Stimulated activated naive B cell treated with anti-CD40 and anti-IgM and Interleukin-4, amounts not matched to agents 10 μg/mL and 1 μg/mL and 100 μg/mL, for 72 hours (primary cell): ENCODE measurements around the gene HECTD1.
"Not testable (repeated sequence)": the region's sequence is repeated elsewhere in the genome, so short reads cannot be mapped to it uniquely, and the experiment has no call there.

Experiments used
- ATAC-seq, 2 donors: fragments of 150-1000 bp; cut with Tn5 transposase; replicated peaks; 2 replicates each; pipeline ENCODE4 v1.10.0; 2021; ENCODE audit warnings: moderate library complexity in 1 of 2
- DNase-seq: peaks from one replicate; pipeline ENCODE4 v3.0.0; 2021
- H3K27ac Mint-ChIP-seq: one replicate; pipeline ENCODE4 v1.8.0; 2022; ENCODE audit warnings: mild to moderate bottlenecking, mixed read lengths
- H3K27me3 Mint-ChIP-seq, 2 donors: one replicate each; pipeline ENCODE4 v1.8.0; 2022; ENCODE audit warnings: mixed read lengths in 2 of 2
- H3K36me3 Mint-ChIP-seq, 2 donors: one replicate each; pipeline ENCODE4 v1.8.0; 2022; ENCODE audit warnings: mixed read lengths in 2 of 2, mild to moderate bottlenecking in 1 of 2
- H3K4me1 Mint-ChIP-seq, 2 donors: one replicate each; pipeline ENCODE4 v1.8.0; 2022; ENCODE audit warnings: mixed read lengths in 2 of 2, mild to moderate bottlenecking in 1 of 2
- H3K4me3 Mint-ChIP-seq, 2 donors: one replicate each; pipeline ENCODE4 v1.8.0; 2022; ENCODE audit warnings: mild to moderate bottlenecking in 2 of 2, mixed read lengths in 2 of 2, moderate library complexity in 1 of 2
- H3K9me3 Mint-ChIP-seq, 2 donors: one replicate each; pipeline ENCODE4 v1.8.0; 2022; ENCODE audit warnings: mixed read lengths in 2 of 2, mild to moderate bottlenecking in 1 of 2

The HECTD1 gene

DNA sequence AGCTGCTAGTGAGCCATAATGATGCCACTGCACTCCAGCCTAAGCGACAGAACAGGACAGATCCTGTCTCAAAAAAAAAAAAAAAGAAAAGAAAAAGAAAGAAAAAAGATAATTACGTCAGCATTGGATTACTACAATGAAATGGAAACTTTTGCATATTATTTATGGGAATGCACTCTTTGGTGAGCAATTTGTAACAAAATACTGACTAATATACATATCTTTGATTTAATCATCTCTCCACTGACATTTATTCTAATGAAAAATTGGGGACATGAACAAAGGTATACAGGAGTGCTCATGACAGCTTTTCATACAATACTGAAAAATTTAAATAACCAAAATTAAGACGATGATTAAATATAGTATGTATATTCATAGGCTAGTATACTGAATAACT is 27.9 kb upstream of the HECTD1 start:
- Mint-ChIP-seq H3K4me3 (no peak overlapping the region), H3K36me3 (no peaks in the 10 kb centered on the region), H3K9me3 (no peaks in the 10 kb centered on the region), H3K27ac (no peak overlapping the region), H3K4me1 (peaks cover 8 to 17% of the 10 kb centered on the region in 2 donors), H3K27me3 (peaks cover 0 to 3% of the 10 kb centered on the region in 2 donors)
- no peak for ATAC-seq
- DNase-seq = no peak

DNA sequence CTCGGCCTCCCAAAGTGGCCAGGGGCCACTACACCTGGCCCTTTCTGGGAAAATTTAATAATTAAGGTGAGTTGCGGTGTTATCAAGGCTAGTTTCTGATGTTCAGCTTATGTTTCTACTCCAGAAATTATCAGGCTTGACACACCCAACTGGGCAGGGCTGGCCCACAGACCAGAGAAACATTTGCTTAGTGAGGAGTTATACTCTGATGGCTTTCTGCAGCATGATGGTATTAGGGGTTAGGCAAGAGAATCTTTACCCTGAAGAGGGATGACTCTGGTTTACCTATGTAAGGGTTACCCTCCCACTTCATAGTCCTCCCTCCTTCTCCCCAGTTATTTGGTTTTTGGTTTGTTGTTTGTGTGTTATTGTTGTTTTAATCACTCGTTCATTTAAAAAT is 24.5 kb upstream of the HECTD1 start:
- ATAC-seq = no peak
- Mint-ChIP-seq H3K27ac (no peak overlapping the region), H3K9me3 (no peaks in the 10 kb centered on the region), H3K4me1 (peaks cover 5 to 15% of the 10 kb centered on the region in 2 donors), H3K4me3 (no peak overlapping the region), H3K27me3 (peaks cover 0 to 3% of the 10 kb centered on the region in 2 donors), H3K36me3 (no peaks in the 10 kb centered on the region)
- no peak for DNase-seq

DNA sequence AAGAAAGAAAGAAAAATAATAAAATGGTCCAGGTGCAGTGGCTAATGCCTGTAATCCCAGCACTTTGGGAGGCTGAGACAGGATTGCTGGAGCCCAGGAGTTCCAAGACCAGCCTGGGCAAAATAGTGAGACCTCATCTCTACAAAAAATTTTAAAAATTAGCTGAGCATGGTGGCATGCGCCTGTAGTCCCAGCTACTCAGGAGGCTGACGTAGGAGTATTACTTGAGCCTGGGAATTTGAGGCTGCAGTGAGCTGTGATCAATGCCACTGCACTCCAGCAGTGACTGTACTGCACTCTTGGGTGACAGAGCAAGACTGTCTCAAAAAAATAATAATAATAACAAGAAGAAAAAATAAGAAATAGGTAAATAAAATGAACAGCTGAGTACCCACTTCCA is 23.7 kb upstream of the HECTD1 start:
- not testable (repeated sequence) for DNase-seq, H3K27ac Mint-ChIP-seq, H3K27me3 Mint-ChIP-seq, H3K4me3 Mint-ChIP-seq, H3K9me3 Mint-ChIP-seq, H3K36me3 Mint-ChIP-seq, ATAC-seq
- peaks cover 3 to 15% of the 10 kb centered on the region in 2 donors for H3K4me1 Mint-ChIP-seq

DNA sequence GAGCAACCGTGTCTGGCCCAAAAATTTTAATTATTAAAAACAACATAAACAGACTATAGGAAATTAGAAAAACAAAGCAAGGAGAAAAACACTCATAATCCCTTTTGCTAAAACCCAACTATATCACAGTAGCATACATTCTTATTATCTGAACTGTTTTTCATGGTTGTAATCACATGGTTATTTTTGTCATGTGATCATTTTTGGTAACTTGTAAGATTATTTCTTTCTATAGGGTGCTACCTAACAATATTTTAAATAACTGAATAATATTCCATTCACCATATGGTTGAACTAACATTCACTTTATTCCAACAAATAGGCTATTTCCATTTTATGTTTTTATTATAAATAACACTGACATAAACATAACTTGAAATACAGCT is 23.0 kb upstream of the HECTD1 start:
- DNase-seq = no peak
- Mint-ChIP-seq H3K4me3 (no peak overlapping the region), H3K27ac (no peak overlapping the region), H3K4me1 (peaks cover 3 to 15% of the 10 kb centered on the region in 2 donors), H3K9me3 (no peaks in the 10 kb centered on the region), H3K27me3 (peaks cover 0 to 3% of the 10 kb centered on the region in 2 donors), H3K36me3 (no peaks in the 10 kb centered on the region)
- ATAC-seq = no peak

DNA sequence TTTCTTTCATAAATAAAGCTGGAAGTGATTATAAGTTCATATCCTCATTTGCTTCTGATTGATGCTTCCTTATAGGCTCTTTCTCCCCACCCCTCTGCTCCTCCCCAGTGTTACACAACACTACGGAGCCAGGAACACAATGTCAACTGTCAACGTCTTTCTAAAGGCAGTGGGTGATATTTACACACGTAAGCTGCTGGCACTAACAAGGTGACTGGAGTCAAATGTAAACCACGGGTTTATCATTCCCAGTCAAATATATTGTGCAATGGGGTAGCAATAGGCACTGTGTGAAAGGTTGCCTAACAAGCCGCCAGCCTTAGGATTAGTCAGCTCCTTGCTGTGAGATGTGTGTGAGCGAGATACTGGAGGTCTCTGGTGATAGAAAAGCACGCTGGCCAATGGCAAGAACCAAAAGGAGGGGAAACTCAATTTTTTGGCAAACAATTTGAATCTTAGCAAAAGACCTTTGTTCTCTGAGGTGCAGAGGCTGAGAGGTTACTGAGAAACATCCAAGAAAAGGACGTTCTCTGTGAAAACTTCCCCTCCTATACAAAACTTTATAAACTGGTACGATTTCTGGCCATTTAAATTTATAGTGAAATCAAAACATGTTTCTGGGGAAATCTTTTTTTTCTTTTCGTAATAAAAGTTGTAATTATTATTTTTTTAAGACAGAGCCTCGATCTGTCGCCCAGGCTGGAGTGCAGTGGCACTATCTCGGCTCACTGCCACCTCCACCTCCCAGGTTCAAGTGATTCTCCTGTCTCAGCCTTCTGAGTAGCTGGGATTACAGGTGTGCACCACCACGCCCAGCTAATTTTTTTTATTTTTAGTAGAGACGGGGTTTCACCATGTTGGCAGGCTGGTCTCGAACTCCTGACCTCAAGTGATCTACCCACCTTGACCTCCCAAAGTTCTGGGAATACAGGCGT is 22.3 kb upstream of the HECTD1 start:
- no peaks in the 10 kb centered on the region for H3K36me3 Mint-ChIP-seq
- DNase-seq (no peak), ATAC-seq (peak in 1 of 2 donors; percentile 35)
- H3K9me3 Mint-ChIP-seq = no peaks in the 10 kb centered on the region
- H3K4me1 Mint-ChIP-seq = peaks cover 3 to 15% of the 10 kb centered on the region in 2 donors
- no peak overlapping the region for H3K27ac Mint-ChIP-seq
- H3K4me3 Mint-ChIP-seq = no peak overlapping the region
- peaks cover 0 to 3% of the 10 kb centered on the region in 2 donors for H3K27me3 Mint-ChIP-seq

DNA sequence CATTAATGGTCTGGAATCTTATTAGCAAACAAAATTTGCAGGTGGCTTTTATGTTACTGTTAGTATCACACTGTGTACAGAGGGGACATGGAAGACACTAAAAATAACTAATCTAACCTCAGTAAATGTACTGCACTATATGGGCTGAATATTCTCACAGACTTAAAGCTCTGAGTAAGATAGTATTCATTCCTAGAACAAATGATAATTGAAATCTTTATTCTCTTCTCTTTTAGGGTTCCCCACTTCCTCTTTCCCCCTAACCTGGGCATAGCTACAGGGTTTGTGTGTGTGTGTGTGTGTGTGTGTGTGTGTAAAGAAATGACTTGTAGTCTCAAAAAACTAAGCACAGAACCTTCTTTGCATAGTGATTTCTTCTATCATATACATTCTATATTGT is 21.4 kb upstream of the HECTD1 start:
- Mint-ChIP-seq H3K36me3 (no peaks in the 10 kb centered on the region), H3K9me3 (no peaks in the 10 kb centered on the region), H3K27me3 (peaks cover 0 to 3% of the 10 kb centered on the region in 2 donors), H3K4me1 (peaks cover 3 to 15% of the 10 kb centered on the region in 2 donors), H3K4me3 (no peak overlapping the region), H3K27ac (no peak overlapping the region)
- ATAC-seq (peak; percentile 96 to 98), DNase-seq (peak; percentile 27)

DNA sequence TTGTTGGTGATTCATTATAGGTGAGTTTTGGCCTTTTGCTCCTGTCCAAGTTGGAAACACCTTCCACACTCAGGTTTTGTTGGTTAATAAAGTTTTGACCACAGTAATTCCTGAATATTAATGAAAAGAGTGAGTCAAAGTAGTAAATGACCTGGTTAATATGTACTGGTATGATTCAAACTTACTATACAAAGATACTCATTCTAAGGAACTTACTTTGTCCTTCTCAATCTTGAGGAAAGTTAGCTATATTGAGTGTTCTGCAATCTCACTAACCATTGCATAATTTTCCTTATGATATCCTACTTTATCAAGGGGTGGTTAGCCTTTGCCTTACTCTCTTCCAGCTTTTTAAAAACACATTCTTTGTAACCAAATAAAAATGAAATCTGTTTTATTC is 20.9 kb upstream of the HECTD1 start:
- Mint-ChIP-seq H3K27ac (no peak overlapping the region), H3K27me3 (peaks cover 0 to 3% of the 10 kb centered on the region in 2 donors), H3K4me3 (no peak overlapping the region), H3K36me3 (no peaks in the 10 kb centered on the region), H3K9me3 (no peaks in the 10 kb centered on the region), H3K4me1 (peaks cover 3 to 15% of the 10 kb centered on the region in 2 donors)
- no peak for DNase-seq
- peak; percentile 31 to 40 for ATAC-seq

DNA sequence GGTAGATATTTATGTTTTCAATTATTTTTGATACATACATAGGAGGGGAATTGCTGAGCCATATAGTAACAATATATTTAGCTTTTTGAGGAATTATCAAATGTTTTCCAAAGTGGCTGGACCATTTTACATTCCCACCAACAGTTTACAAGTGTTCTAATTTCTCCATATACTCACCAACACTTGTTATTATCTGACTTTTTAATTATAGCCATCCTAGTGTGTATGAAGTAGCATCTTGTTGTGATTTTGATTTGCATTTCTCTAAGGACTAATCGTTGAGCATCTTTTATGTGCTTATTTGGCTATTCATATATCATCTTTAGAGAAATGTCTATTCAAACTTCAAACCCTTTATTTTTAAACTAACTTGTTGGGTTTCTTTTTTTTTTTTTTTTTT is 17.2 kb upstream of the HECTD1 start:
- Mint-ChIP-seq H3K27me3 (no peaks in the 10 kb centered on the region), H3K9me3 (no peaks in the 10 kb centered on the region), H3K4me3 (no peak overlapping the region), H3K36me3 (no peaks in the 10 kb centered on the region), H3K4me1 (peaks cover 3 to 14% of the 10 kb centered on the region in 2 donors), H3K27ac (no peak overlapping the region)
- ATAC-seq (no peak), DNase-seq (no peak)

DNA sequence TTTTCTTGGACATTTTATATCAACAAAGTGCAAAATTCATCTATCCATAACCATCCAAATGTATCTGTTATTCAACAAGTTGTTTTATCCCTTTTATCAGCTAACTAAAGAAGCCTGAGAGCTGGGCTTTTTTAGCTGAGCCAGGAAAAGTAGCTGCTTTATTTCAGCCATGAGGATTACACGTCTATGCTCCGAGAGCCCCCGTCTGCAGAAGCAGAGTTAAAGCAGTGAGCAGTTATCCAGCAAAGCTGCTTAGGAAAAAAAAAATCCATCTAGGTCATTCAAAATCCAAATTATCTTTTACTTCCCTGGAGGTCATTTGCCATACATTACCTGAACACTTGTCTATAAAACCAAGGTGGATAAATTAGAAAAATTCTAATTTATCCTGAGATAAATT is 15.7 kb upstream of the HECTD1 start:
- Mint-ChIP-seq H3K4me3 (no peak overlapping the region), H3K27me3 (no peaks in the 10 kb centered on the region), H3K9me3 (no peaks in the 10 kb centered on the region), H3K4me1 (no peaks in the 10 kb centered on the region), H3K36me3 (no peaks in the 10 kb centered on the region), H3K27ac (no peak overlapping the region)
- ATAC-seq (no peak), DNase-seq (no peak)

DNA sequence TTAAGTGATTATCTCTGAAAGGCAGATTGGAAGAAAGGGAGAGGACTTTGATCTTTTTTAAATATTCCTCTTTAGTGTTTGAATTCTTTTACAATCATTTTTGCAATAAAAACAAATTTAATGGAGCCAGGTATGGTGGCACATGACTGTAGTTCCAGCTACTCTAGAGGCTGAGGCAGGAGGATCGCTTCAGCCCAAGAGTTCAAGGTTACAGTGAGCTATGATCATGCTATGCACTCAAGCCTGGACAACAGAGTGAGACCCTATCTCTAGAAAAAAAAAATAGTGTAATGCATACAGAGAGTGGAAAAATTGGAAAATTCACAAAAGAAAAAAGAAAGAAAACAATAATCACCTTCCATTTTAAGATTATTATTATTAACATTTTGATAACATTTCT is 15.2 kb upstream of the HECTD1 start:
- no peak for ATAC-seq
- no peak overlapping the region for H3K4me3 Mint-ChIP-seq
- no peaks in the 10 kb centered on the region for H3K9me3 Mint-ChIP-seq

DNA sequence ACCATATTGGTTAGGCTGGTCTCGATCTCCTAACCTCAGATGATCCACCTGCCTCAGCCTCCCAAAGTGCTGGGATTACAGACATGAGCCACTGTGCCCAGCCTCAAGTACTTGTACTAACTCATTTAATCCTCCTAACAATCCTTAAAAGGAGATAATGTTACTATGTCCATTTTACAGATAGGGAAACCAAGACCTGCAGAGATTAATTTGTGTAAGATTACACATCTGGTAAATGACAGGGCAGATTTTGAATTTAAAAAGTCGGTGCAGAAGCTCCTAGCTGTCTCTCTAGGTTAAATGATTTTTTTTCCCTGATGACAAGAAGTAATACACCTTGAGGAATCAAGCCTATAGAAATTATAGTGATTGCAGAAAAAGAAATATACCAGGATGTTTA is 13.7 kb upstream of the HECTD1 start:
- H3K4me1 Mint-ChIP-seq = no peaks in the 10 kb centered on the region
- H3K9me3 Mint-ChIP-seq = no peaks in the 10 kb centered on the region

More for the DNA sequence above, 15.2 kb upstream of the HECTD1 start:
- H3K36me3 Mint-ChIP-seq = no peaks in the 10 kb centered on the region
- no peak overlapping the region for H3K27ac Mint-ChIP-seq
- no peak for DNase-seq
- H3K27me3 Mint-ChIP-seq = no peaks in the 10 kb centered on the region
- no peaks in the 10 kb centered on the region for H3K4me1 Mint-ChIP-seq

DNA sequence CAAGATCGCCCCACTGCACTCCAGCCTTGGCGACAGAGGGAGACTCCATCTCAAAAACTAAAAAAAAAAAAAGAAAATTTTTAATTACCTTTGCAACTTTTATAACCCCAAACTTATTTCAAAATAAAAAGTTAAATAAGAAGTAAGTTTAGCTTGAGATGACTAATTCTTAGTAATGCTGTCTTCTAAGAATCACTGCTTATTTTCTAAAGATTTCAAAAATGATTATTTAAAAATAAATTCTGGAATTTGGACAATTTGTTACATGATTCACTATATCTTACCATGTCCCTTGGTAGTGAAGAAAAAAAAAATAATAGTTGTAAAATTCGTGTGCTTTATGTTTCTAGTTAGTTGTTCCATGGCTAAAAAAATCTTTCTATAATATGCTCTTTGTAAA is 11.6 kb upstream of the HECTD1 start:
- ATAC-seq = no peak
- no peak for DNase-seq
- Mint-ChIP-seq H3K27ac (no peak overlapping the region), H3K4me3 (no peak overlapping the region), H3K9me3 (no peaks in the 10 kb centered on the region), H3K27me3 (no peaks in the 10 kb centered on the region), H3K4me1 (no peaks in the 10 kb centered on the region), H3K36me3 (no peaks in the 10 kb centered on the region)

More for the DNA sequence above, 13.7 kb upstream of the HECTD1 start:
- ATAC-seq = no peak
- no peak overlapping the region for H3K27ac Mint-ChIP-seq
- no peaks in the 10 kb centered on the region for H3K36me3 Mint-ChIP-seq
- H3K27me3 Mint-ChIP-seq = no peaks in the 10 kb centered on the region
- H3K4me3 Mint-ChIP-seq = no peak overlapping the region
- no peak for DNase-seq

DNA sequence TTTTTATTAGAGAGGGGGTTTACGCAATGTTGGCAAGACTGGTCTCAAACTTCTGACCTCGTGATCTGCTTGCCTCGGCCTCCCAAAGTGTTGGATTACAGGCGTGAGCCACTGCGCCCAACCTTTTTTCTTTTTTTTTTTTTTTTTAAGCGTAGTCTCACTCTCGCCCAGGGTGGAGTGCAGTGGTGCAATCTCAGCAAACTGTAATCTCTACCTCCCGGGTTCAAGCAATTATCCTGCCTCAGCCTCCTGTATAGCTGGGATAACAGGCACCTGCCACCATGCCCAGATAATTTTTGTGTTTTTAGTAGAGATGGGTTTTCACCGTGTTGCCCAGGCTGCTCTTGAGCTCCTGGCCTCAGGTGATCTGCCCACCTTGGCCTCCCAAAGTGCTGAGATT is 8.8 kb upstream of the HECTD1 start:
- no peak overlapping the region for H3K4me3 Mint-ChIP-seq
- ATAC-seq (no peak), DNase-seq (no peak)
- H3K27ac Mint-ChIP-seq = no peak overlapping the region
- no peaks in the 10 kb centered on the region for H3K9me3 Mint-ChIP-seq
- H3K4me1 Mint-ChIP-seq = no peaks in the 10 kb centered on the region
- H3K36me3 Mint-ChIP-seq = no peaks in the 10 kb centered on the region
- no peaks in the 10 kb centered on the region for H3K27me3 Mint-ChIP-seq

DNA sequence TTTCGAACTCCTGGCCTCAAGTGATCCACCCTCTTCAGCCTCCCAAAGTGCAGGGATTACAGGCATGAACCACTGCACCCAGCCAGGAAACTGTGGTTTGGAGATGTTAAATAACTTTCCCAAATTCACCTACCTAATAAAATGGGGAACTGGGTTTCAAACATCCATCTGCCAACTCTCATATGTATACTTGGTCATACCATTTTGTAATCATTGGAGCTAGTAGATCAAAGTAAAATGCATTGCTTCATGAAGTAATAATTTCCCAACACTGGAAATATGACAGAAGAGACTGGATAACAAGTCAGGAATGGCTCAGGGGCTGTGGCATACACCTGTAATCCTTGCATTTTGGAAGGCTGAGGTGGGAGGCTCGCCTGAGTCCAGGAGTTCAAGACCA is 5.3 kb upstream of the HECTD1 start:
- Mint-ChIP-seq H3K4me1 (peaks cover 6 to 9% of the 10 kb centered on the region in 2 donors), H3K27ac (no peak overlapping the region), H3K9me3 (no peaks in the 10 kb centered on the region), H3K27me3 (no peaks in the 10 kb centered on the region), H3K4me3 (no peak overlapping the region), H3K36me3 (peaks cover 0 to 3% of the 10 kb centered on the region in 2 donors)
- ATAC-seq (no peak), DNase-seq (no peak)

DNA sequence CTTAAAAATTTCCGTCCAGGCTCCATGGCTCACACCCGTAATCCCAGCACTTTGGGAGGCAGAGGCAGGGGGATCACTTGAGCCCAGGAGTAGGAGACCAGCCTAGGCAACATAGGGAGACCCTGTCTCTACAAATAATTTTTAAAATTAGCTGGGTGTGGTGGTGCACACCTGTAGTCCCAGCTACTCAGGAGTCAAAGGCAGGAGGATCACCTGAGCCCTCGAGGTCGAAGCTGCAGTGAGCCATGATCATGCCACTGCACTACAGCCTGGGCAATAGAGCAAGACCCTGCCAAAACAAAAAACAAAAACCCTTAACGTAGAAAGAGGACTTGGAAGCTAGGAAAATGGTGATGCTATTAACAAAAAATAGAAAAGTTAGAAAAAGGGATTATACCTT is 2.0 kb upstream of the HECTD1 start:
- ATAC-seq = no peak
- peaks cover 16 to 20% of the 10 kb centered on the region in 2 donors for H3K4me1 Mint-ChIP-seq
- no peak for DNase-seq
- no peak overlapping the region for H3K27ac Mint-ChIP-seq
- no peak overlapping the region for H3K4me3 Mint-ChIP-seq
- no peaks in the 10 kb centered on the region for H3K27me3 Mint-ChIP-seq
- peaks cover 0 to 9% of the 10 kb centered on the region in 2 donors for H3K36me3 Mint-ChIP-seq
- H3K9me3 Mint-ChIP-seq = no peaks in the 10 kb centered on the region
